ENCODE results near the gene SMCR8.
"Not testable (repeated sequence)": the region's sequence is repeated elsewhere in the genome, so short reads cannot be mapped to it uniquely, and the experiment has no call there.

The SMCR8 gene, protein sequence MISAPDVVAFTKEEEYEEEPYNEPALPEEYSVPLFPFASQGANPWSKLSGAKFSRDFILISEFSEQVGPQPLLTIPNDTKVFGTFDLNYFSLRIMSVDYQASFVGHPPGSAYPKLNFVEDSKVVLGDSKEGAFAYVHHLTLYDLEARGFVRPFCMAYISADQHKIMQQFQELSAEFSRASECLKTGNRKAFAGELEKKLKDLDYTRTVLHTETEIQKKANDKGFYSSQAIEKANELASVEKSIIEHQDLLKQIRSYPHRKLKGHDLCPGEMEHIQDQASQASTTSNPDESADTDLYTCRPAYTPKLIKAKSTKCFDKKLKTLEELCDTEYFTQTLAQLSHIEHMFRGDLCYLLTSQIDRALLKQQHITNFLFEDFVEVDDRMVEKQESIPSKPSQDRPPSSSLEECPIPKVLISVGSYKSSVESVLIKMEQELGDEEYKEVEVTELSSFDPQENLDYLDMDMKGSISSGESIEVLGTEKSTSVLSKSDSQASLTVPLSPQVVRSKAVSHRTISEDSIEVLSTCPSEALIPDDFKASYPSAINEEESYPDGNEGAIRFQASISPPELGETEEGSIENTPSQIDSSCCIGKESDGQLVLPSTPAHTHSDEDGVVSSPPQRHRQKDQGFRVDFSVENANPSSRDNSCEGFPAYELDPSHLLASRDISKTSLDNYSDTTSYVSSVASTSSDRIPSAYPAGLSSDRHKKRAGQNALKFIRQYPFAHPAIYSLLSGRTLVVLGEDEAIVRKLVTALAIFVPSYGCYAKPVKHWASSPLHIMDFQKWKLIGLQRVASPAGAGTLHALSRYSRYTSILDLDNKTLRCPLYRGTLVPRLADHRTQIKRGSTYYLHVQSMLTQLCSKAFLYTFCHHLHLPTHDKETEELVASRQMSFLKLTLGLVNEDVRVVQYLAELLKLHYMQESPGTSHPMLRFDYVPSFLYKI

DNA sequence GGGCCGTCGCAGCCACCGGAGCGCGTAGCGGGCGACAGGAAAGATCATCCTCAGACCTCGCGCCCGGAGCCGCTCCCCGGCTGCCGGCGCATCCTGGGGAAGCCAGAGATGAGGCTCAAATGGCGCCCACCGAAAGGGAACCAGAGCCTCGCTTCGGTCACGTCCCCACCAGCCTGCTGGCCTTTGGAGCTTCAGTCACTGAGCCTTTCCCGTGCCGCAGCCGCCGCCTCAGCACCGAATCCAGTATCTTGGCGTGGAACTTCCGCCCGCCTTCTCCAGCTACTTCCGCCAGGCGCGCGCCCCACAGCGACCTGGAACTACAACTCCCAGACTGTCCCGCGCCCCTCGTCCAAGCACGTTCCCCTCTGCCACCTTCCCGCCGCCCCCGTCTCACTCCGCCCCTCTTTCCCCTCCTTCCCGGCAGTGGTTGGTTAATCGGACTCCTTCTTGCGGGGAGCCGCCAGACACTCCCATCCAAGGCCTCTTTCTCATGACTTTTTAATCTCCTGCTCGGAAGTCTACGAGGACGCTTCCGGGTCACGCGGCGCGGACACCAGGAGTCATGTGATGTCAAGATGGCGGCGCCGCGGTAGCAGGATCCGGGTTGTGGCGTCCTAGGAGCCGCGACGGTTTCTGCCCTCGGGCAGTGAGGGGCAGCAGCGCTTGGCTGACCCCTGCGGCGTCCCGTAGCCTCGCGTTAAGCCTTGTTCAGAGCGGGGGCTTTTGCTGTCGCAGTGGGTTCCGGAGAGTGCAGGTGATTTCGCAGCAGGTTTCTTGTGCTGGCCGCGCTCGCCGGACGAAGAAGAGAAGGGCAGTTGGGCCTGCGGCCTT, at the start of gene SMCR8, which contains the start of gene TOP3A:
SMCR8 (plus strand) TSS at position 563 of the 831 bp plus-strand sequence. CDS start 497 bp downstream, outside the sequence.
TOP3A (minus strand) TSS at position 264 of the 831 bp plus-strand sequence; CDS start at position 48, 216 bp downstream.
- peak; percentile 98 for DNase-seq

GRCh38 chr17:18267366-18267765, 47.7 kb upstream of the SMCR8 start:
- no peak for DNase-seq

GRCh38 chr17:18267927-18268711, 47.0 kb upstream of the SMCR8 start:
- DNase-seq, result no peak

GRCh38 chr17:18270046-18270931, 44.8 kb upstream of the SMCR8 start:
- DNase-seq, result no peak

DNA sequence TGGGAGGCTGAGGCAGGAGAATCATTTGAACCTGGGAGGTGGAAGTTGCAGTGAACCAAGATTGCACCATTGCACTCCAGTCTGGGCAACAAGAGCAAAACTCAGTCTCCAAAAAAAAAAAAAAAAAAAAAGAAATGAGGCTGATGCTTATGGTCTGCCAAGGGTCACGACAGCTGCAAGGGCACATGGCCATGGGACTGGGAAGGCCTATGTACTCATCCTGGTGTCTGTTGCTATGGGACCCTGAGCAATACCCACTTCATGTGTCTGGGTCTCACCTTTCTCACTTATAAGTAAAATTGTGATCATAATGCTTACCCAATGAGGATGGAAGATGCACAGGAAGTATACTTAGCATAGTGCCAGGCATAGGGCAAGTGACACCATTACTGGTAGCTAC, 38.0 kb upstream of the SMCR8 start:
- no peak for DNase-seq

- no peak for DNase-seq
Observed at GRCh38 chr17:18278867-18279266, 36.2 kb upstream of the SMCR8 start.

DNA sequence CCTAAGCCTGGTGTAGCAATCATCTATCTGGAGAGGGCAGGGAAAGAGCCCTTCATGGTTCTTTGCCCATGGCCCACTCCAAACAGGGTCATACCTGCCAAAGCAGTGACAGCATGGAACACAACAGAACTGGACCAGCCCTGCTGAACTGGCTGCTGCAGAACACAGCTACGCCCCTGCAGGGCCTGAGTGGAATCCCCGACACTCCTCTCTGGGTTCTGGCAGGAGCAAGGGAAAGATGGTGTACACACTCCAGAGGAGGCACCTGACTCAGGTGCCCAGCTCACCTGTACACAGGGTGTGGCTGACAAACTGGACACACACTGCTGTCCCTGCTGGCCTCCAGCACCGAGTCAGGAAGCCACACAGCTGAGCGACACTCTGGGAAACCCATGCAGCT, 34.8 kb upstream of the SMCR8 start:
- DNase-seq, result no peak

DNA sequence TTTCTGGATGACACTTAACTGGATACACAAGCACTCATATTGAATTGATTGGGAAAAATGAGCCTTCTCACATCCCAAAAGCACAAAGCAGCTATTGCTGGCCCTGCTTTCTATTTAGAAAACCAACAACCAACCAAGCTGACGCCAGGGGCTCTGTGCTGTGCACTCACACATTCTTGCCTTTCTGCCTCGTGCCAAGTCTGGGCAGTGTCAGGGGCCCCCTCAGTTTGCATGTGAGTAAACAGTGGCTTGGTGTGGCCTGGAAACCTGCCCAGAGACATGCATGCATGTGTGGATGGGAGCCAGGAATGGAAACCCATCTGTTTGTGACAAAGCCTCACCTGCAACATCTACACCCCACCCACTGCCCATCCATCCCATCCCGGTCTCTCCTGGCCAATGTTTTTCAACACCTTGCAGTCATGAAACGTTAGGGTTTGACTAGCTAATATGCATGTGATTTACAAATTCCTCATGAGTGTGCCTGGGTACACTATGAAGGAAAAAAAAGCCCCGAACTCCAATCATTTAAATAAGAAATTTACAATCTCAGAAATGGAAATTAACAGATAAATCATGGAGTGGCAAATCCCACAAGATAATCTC, 34.2 kb upstream of the SMCR8 start:
- DNase-seq, result no peak

GRCh38 chr17:18281788-18282187, 33.3 kb upstream of the SMCR8 start:
- DNase-seq, result no peak

DNA sequence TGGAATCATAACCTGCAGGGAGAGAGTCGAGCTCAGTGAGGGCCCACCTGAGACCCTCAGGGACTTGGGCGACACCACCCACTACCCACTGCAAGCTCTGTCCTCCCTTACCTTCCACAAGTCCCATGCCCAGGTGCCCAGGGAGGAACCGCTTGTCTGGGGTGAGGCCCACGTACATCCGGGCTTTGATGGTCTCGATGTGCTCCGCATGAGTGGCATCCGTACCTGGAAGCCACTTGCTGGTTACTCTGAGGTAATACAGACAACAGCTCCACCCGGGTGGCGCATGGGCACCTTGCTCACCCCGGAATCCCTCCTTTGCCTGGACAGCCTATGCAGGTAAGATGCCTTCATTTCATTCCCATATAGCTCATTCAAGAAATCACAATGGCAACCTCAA, 29.8 kb upstream of the SMCR8 start:
- DNase-seq, result no peak

GRCh38 chr17:18291718-18292540, 23.2 kb upstream of the SMCR8 start:
- DNase-seq, result no peak

DNA sequence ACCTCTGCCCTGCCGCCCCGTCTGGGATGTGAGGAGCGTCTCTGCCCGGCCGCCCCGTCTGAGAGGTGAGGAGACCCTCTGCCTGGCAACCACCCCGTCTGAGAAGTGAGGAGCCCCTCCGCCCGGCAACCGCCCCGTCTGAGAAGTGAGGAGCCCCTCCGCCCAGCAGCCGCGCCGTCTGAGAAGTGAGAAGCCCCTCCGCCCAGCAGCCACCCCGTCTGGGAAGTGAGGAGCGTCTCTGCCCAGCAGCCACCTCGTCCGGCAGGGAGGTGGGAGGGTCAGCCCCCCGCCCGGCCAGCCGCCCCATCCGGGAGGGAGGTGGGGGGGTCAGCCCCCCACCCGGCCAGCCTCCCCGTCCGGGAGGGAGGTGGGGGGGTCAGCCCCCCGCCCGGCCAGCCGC, 17.0 kb upstream of the SMCR8 start:
- not testable (repeated sequence) for DNase-seq

DNA sequence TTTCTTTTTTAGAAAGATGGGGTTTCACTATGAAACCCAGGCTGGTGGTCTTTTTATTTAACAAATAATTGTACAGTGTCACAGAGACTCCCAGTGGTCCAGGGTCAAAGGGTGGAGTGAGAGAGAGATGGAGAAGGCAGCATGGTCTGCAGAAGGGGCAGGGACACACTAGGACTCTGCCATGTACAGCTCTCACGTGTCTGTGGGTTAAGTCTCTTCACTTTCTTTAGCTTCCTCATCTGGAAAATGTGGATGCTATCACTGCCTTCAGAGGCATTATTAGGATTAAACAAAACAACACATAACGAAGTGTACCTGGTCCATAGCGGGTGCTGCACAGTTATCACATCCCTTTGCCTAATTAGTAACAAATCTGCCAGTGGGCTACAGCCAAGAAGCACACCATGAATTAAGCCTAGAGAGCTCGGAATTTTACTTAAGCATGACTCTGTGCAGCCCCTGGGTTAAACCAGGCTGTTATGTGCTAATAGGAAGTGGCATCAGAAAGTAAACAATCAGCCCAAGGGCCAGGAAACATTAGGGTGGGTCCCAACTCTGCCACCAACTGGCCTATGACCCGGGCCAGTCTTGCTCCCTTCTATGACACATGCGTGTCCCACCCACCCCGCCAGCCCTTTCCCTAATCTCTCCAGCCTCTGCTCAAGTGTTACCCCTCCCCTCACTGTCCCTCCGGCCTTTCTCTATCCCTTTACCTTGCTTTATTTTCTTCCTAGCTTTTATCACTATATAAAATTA, 14.2 kb upstream of the SMCR8 start:
- no peak for DNase-seq

DNA sequence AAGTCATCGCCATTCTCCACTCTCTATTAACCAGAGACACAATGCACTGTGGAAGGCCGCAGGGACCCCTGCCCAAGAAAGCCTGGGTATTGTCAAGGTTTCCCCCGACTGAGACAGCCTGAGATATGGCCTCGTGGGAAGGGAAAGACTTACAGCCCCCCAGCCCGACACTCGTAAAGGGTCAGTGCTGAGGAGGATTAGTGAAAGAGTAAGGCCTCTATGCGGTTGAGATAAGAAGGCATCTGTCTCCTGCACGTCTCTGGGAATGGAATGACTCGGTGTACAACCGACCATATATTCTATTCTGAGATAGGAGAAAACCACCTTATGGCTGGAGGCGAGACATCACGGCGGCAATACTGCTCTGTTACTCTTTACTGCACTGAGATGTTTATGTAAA, 11.9 kb upstream of the SMCR8 start:
- not testable (repeated sequence) for DNase-seq

- DNase-seq, result no peak
Observed at GRCh38 chr17:18309202-18309601, 5.9 kb upstream of the SMCR8 start.

DNA sequence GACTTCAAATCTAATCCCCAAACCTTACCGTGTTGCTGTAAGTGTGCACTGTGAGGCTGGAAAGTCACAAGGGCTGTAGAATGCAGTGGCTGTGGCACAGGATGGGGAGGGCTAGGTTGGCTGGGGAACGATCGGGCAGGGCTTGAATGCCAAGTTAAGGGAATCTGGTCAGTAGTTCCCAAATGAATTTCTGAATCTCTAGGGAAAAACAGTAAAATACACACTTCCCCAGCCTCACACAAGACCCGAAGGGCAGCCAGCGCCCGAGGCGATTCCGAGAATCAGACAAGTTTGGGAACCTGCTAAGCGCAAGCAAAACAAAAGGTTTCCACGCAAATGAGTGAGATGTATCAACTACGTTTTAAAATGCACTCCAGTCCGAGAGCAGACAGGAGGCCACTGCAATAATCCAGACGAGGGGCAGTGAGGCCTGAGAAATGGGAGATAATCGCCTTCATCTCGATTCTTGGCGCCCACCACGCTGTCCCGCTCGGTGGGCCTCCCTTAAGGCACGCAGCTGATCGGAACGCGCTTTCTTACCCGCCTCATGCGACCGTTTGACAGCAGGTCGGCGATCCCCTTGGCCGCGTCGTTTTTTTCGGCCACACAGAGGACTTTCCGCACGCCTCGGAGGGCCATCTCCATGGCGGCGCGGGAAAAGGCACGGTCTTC, 898 bp upstream of the SMCR8 start:
- no peak for DNase-seq

DNA sequence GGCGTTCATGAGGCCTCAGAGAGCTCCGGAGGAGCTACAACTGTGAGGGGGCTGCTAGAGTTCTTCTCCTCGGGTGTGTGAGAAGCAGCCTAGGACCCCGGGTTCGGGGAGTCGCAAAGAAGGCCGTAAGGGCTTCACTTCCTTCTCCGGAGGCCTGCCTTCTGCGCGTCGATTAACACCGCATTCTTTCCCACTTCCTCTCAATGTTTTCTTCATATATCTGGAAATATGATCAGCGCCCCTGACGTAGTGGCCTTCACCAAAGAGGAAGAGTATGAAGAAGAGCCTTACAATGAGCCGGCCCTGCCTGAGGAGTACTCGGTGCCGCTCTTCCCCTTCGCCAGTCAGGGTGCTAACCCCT, 449 bp downstream of the SMCR8 start:
- no peak for DNase-seq

GRCh38 chr17:18315961-18316360, 868 bp downstream of the SMCR8 start:
- no peak for DNase-seq

Data from activated CD8-positive, alpha-beta memory T cell treated with anti-CD3 and anti-CD28 coated beads for 24 hours (primary cell).